GM18508 (cell line): ENCODE measurements around the gene CHRNA3.
"Not testable (repeated sequence)": the region's sequence is repeated elsewhere in the genome, so short reads cannot be mapped to it uniquely, and the experiment has no call there.

ENCODE experiments used
- ATAC-seq: cut with Tn5 transposase; IDR thresholded peaks from one replicate; pipeline ENCODE4 v1.9.1; 2021; ENCODE audit warnings: moderate number of reproducible peaks; ENCODE audit not compliant: insufficient read depth, unreplicated experiment

Gene CHRNA3

GRCh38 chr15:78619022-78619950, 1.5 kb downstream of the CHRNA3 start:
- ATAC-seq = no peak

DNA sequence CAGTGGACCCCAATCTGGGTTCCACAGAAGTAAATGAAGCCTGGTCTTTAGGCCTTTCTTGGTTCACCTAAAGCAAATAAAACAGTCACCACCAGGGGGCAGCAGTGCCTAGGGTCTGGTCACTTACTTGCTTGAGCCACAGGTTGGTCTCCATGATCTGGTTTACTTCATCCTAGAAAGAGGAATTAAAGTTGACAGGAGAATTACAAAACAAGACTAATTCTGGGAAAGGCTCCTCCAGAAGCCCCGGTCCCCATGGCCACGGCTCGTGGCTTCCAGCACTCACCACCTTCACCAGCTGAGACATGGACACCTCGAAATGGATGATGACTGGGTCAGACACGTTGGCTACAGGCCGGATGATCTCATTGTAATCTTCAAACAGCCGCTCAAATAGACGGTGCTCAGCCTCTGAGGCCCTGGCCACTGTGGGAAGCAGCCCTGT, 2.3 kb downstream of the CHRNA3 start:
- no peak for ATAC-seq

- no peak for ATAC-seq
These were observed 2.7 kb downstream of the CHRNA3 start for GRCh38 chr15:78618064-78618463.

DNA sequence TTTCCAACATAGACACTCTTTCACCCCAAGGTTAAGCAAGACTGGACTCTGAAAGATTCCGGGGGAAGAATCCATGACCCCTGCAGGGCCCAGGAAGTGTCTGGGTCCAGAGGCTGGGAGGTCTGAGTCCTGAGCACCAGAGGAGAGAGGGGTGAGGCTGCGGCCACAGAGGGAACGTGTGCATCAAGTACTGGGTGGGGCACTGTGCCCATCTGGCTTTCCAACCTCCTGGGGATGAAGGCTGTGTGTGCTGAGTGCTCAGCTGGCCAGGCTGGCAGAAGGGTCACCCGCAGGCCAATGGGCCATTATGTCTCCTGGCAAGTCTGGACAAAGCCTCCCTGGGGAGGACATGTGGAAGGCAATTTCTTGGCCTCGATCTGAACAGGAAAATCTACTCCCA, 3.3 kb downstream of the CHRNA3 start:
- ATAC-seq = no peak

DNA sequence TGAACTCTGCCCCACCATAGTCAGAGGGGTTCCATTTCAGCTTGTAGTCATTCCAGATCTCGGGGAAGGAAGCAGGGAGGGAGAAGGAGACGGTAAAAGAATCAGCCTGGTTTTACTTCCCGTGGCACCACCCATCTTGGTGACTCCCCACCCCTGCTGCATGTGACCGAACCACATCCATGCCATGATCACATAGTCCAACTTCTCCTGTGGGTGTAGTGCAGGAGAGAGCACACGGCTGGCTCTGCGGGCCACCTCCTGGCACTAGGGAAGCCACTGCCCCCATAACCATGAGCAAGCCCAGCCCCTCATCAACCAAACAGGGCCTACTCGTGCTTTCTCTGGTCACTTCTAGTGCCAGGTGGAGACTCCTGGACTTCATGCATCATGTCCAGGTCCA, 3.7 kb downstream of the CHRNA3 start:
- no peak for ATAC-seq

DNA sequence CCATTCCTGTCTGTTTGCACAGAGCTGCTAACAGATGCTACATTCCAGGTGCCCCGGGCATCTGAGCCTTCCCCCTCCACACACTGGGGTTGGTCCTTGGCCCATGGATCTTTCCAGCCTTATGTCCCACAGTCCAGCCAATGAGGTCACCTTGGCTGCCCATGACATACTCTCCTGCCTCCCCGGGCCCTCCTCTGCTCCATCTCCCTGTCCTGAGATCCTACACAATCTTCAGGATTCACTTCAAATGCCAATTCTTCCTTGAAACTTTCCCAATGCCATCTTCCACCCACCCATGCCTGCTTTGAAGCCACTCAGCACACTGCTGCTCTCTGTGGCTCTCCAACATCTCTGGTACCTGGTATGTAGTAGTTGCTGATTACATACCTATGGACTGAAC, 4.3 kb downstream of the CHRNA3 start:
- no peak for ATAC-seq

DNA sequence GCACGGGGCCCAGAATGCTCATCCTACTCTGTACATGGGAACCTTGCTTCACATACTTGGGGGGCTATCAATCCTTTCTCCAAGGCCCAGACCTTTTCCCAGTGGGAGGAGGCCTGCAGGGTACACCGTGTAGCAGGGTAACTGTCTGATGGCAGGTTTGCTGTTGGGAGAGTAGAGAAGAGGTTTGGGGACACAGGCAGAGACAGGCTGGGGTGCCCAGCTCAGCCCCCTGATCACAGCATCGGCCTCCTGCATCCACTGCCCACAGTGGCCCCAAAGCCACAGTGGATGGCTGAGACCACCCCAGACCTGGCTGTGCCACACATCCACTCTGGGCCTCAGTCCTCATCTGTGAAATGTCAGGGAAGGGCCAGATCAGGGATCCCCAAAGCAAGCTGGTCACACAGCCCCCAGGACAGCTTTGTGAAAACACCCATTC, 5.6 kb downstream of the CHRNA3 start:
- no peak for ATAC-seq

- ATAC-seq = no peak
These were observed 6.8 kb downstream of the CHRNA3 start for GRCh38 chr15:78614021-78614420.

DNA sequence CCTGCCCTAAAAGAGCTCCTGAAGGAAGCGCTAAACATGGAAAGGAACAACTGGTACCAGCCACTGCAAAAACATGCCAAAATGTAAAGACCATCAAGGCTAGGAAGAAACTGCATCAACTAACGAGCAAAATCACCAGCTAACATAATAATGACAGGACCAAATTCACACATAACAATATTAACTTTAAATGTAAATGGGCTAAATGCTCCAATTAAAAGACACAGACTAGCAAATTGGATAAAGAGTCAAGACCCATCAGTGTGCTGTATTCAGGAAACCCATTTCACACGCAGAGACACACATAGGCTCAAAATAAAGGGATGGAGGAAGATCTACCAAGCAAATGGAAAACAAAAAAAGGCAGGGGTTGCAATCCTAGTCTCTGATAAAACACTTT, 11.2 kb downstream of the CHRNA3 start:
- not testable (repeated sequence) for ATAC-seq

- no peak for ATAC-seq
These were observed 15.1 kb downstream of the CHRNA3 start for GRCh38 chr15:78605680-78606079.

DNA sequence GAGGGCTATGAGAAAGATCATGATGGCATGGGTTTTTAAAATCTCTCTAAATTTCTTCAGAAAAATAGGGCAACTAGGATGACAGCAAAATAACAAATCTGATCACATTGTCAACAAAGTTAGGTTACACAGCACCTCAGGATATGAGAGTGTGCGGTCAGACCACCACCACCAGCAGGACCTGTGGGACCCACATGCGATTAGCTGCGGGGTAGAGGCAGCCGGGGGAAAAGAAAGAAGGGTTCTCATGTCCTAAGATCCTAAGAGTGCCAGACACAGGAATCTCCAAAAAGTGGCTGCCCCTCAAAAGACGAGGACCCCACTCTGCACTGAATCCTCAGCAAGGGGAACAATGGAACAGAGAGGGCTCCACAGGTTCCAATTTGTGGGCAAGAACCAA, 15.6 kb downstream of the CHRNA3 start:
- ATAC-seq = no peak

DNA sequence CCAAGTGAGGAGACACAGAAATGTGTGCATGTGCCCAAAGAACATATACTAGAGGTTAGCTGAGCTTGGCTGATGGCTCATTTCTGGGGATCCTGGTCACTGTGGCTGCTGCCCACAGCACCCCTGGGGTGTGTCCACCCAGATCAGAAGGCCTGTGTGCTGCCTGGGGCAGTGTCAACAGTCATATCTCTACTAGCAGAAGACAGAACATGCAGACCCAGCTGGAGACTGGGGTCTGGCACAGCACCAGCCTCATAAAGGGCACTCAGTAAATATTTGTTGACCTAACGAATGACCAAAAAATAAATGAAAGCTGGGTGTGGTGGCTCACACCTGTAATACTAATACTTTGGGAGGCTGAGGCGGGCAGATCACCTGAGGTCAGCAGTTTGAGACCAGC, 16.4 kb downstream of the CHRNA3 start:
- ATAC-seq = no peak

DNA sequence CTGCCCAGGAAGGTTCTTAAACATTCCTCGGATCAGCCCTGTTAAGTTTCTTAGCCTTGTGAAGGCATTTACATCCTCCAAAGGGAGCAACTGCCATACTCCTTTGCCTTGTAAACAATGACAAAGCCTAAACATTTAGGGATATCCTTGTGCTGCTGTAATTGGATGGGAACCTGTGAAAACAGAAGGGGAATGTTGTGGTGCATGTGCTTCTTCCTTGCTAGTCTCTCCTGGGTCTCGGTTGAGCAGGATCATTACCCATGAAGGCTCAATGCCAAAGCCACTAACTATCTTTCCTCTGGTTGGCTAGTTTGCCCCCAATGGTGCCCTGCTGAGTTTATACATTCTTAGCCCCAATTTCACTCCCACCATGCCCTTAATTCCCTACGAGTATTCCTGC, 17.3 kb downstream of the CHRNA3 start:
- ATAC-seq = no peak

- no peak for ATAC-seq
These were observed 21.6 kb downstream of the CHRNA3 start for GRCh38 chr15:78599189-78599588.

DNA sequence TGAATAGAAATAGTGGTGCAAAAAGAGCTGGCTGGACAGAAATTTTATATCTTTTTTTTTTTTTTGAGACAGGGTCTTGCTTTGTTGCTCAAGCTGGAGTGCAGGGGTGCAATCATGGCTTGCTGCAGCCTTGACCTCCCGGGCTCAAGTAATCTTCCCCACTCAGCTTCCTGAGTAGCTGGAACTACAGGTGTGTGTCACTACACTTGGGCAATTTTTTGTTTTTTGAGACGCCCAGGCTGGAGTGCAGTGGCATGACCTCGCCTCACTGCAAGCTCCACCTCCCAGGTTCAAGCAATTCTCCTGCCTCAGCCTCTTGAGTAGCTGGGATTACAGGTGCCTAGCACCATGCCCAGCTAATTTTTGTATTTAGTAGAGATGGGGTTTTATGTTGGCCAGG, 22.4 kb downstream of the CHRNA3 start:
- ATAC-seq = no peak

- ATAC-seq = no peak
These were observed 23.2 kb downstream of the CHRNA3 start for GRCh38 chr15:78597583-78597982.

DNA sequence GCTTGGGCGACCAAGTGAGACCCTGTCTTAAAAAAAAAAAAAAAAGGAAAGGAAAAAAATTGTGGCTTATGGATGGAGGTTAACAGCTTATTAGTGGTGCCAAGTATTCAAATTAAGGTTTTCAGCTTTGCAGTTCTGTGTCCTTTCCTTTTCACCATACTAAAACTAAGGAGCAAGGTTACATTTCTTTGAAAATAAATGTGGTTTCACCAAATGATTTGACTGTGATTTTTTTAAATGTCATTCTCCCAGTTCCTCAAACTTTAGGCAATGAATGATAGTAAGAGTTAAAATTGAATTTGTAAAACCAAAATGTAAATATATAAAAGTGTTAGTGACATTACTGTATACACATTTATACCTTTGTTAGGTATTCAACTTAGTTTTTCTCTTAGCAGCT, 45.9 kb downstream of the CHRNA3 start:
- ATAC-seq = no peak

DNA sequence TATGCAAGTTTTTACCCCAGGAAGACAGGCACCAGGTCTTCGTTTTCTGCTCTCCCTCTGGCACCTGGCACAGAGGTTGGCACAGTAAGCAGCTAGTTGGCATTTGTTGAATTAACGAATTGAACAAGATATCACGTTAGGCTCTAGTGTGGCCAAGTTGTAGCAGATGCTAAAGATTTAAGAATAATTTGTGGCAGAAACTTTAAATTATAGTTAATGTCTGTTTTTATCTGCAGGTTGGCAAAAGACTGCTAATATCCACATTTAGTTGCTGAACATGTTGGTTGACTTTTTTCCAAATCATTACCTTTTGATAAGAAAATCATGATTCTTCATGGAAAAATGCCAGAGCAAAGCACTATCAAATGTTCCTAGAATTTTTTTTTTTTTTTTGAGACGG, 47.4 kb downstream of the CHRNA3 start:
- no peak for ATAC-seq

GRCh38 chr15:78571382-78571781, 49.4 kb downstream of the CHRNA3 start:
- no peak for ATAC-seq

DNA sequence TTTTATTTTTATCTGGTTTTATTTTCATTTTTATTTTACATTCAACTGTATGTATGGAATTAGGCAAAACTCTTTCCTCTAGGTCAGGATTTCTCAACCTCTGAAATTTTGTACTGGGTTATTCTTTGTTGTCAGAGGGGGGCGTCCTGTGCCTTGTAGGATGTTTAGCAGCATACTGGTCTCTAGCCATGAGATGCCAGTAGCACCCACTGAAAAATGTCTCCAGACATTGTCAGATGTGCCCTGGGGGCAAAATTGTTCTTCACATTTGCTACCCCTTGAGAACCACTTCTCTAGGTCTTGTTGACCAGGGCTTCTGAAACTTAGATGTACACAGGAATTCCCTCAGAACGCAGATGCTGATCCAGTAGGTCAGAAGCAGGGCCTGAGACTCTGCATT, 50.1 kb downstream of the CHRNA3 start:
- no peak for ATAC-seq

- no peak for ATAC-seq
These were observed 53.3 kb downstream of the CHRNA3 start for GRCh38 chr15:78567531-78567930.
